Hematopoietic multipotent progenitor cell treated with erythropoietin and hydrocortisone succinate and interleukin-3 and kit ligand, for 8 days (in vitro differentiated cells): Measurements from ENCODE around the gene LPCAT1.
"Not testable (repeated sequence)": the region's sequence is repeated elsewhere in the genome, so short reads cannot be mapped to it uniquely, and the experiment has no call there.

Source experiments
- DNase-seq: peaks from one replicate; pipeline ENCODE4 v3.0.0-alpha.2; 2015

LPCAT1 gene

GRCh38 chr5:1540166-1540565, 16.4 kb upstream of the LPCAT1 start:
- no peak for DNase-seq

DNA sequence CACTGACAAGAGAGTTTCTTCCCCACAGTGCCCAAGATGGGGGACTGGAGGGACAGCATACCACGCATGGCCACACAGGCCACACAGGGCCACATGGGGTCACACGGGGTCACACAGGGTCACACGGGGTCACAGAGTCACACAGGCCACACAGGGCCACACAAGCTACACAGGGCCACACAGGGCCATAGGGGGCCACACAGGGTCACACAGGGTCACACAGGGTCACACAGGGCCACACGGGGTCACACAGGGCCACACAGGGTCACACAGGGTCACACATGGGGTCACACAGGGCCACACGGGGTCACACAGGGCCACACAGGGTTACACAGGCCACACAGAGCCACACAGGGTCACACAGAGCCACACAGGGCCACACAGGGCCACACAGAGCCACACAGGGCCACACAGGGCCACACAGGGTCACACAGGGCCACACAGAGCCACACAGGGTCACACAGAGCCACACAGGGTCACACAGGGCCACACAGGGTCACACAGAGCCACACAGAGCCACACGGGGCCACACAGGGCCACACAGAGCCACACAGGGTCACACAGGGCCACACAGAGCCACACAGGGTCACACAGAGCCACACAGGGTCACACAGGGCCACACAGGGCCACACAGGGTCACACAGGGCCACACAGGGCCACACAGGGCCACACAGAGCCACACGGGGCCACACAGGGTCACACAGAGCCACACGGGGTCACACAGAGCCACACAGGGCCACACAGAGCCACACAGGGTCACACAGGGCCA, 15.8 kb upstream of the LPCAT1 start:
- not testable (repeated sequence) for DNase-seq

- no peak for DNase-seq
Observed at GRCh38 chr5:1538741-1539392, 15.1 kb upstream of the LPCAT1 start.

DNA sequence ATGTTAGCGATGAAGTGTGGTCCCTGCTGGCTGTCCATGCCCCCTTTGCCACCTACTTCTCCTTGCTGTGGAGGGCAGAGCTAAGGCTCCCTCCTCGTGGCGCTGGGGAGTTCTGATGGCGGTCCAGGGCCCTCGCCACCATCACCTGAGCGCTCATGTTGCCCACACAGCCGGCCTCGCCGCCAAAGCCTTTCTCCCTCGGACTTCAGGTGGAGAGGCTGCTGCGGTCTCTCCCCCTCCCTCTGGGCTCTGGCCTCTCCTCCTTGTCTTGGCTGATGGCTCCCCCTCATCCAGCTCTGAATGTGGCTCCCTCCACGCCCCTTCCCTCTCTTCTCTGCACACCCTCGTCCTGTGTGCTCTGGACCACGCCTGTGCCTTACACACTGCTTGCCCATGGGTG, 14.5 kb upstream of the LPCAT1 start:
- DNase-seq, result no peak

DNA sequence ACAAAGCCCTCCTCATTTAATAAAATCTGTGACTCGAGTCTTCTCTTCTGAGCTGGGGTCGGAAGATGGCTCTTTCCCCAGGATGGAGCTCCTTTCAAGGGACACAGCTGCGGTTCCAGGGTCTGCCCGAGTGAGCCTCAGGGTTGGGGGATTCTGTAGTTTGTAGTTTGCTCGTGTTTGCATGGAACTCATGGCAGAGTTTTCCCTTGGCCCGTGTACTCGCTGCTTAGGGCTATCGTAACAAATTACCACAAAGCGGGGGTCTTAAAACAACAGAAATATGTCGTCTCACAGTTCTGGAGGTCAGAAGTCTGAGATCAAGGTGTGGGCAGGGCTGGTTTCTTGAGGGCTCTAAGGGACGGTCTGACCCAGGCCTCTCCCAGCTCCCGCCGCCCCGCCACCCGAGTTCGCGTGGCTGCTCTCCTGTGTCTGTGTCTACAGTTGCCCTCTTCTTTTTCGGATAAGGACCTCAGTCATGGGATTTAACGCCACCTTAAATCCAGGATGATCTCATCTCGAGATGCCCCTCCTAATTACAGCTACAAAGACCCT, 13.9 kb upstream of the LPCAT1 start:
- no peak for DNase-seq

DNA sequence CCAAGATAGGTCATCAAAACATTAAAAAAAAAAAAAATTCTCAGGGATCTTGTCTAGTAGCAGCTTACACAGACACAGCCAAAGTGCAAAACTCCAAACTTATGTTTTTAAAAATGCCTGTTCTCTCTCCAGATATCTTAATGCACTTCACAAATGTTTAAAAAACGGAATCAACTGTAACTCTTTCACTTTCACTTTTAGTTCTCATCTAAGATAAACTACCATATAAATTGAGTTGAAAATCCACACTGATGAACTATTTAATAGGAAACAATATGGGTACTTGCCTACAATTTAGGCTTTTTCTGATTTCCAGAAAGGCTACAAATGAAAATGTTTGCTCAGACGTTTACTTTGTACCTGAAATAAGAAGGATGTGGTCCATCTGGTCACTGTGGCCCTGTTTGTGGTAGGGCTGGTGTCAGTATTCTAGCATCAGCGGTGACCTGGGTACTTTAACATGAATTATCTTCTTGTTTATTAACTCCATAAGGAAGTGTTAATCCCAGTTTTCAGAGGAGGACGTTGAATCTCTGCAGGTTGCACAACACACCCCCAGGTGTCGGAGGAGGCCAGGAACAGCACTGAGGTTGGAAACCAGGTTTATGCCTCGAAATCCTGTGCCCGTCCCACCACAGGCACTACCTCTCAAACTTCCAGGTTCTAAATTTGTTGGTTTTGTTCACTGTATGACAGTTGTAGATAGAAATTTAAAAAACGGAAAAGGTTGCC, 13.3 kb upstream of the LPCAT1 start:
- no peak for DNase-seq

DNA sequence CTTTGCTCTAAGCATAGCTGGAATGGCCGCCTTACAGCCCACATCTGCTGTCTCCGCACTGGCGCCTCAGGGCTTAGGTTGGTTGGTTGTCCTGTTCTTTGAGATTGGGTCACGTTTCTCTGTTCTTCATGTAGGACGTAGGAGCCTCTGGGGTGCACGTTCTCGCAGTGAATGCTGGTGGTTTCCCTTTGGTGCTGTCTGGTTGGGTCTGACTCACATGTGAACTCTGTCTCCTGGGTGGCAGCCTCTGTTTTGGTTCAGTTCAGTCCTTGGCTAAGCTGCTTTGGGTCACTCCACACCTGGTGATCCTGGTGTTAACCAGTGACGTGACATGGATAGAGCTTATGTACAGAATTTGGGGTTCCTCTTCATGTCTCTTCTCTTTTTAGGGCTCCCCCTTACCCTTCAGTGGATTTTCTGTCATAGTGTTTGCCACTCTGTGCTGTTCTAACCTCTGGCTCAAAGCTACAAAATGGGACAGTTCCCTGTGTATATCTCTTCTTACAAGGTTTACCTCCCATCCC, 12.6 kb upstream of the LPCAT1 start:
- no peak for DNase-seq

- no peak for DNase-seq
Observed at GRCh38 chr5:1535646-1536045, 11.9 kb upstream of the LPCAT1 start.

DNA sequence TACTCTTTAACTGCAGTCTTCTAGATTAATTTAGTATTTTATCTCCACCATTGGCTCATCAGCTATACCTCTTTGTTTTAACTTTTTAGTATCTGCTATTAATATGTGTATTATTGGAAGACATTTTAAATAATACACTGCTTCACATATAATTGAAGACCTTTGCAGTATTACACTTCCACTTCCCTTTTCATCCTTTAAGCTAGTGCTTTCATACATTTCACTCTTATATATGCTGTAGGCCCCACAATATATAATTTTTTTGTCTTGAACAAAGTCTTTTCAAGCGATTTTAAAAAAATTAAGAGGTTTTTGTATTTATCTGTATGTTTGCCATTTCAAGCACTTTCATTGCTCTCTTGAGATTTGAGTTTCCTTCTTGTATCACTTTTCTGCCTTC, 8.6 kb upstream of the LPCAT1 start:
- no peak for DNase-seq

- DNase-seq, result no peak
Observed at GRCh38 chr5:1529498-1529897, 5.7 kb upstream of the LPCAT1 start.

DNA sequence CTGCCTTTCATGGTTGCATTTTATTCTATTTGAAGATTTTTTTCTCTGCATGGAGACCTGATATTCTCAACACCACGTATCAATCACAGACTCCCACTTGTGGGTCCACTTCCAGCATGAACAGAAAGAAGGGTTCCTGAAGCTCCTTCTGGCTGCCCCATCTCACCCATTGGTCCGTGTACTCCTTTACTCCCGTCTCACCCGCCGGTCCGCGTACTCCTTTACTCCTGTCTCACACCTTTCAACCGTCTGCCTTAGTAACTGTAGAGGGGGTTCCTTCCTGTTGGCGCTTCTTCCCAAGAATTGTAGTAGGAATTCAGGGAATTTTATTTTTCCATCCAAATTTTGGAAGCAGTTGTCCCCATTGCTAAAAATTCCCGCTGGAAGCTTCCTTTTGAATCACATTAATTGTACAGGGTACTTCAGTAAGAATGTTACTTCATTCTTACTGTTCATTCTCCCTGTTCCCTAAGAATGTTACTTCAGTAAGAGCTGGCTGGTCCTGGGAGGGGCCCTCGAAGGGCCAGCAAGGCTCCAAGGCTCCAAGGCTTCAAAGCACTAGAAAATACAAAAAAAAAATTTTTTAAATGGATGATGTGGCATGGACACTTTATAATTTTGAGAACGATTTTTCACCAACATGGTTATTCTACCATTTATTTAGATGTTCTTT, 3.9 kb upstream of the LPCAT1 start:
- no peak for DNase-seq

- DNase-seq, result no peak
Observed at GRCh38 chr5:1526681-1527131, 2.9 kb upstream of the LPCAT1 start.

GRCh38 chr5:1526190-1526631, 2.5 kb upstream of the LPCAT1 start:
- no peak for DNase-seq

- no peak for DNase-seq
Observed at GRCh38 chr5:1525624-1526189, 1.9 kb upstream of the LPCAT1 start.

GRCh38 chr5:1524799-1525623, 1.3 kb upstream of the LPCAT1 start:
- no peak for DNase-seq

GRCh38 chr5:1524481-1524798, 680 bp upstream of the LPCAT1 start:
- DNase-seq, result no peak

DNA sequence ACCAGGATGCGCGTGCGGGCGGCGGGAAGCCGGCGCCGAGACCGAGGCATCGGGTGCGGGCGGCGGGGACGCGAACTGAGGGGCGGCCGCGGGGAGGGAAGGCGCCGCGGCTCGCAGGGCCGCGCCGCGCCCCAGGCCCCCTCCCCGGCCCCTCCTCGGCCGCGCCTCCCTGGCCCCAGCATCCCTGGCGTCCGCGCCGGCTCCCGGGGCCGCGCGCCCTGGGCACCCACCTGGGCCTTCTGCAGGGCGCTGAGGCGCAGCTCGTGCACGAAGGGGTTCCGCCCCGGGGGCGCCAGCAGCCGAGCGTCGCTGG, 324 bp downstream of the LPCAT1 start:
- no peak for DNase-seq

- DNase-seq, result no peak
Observed at GRCh38 chr5:1522601-1523479, 920 bp downstream of the LPCAT1 start.

DNA sequence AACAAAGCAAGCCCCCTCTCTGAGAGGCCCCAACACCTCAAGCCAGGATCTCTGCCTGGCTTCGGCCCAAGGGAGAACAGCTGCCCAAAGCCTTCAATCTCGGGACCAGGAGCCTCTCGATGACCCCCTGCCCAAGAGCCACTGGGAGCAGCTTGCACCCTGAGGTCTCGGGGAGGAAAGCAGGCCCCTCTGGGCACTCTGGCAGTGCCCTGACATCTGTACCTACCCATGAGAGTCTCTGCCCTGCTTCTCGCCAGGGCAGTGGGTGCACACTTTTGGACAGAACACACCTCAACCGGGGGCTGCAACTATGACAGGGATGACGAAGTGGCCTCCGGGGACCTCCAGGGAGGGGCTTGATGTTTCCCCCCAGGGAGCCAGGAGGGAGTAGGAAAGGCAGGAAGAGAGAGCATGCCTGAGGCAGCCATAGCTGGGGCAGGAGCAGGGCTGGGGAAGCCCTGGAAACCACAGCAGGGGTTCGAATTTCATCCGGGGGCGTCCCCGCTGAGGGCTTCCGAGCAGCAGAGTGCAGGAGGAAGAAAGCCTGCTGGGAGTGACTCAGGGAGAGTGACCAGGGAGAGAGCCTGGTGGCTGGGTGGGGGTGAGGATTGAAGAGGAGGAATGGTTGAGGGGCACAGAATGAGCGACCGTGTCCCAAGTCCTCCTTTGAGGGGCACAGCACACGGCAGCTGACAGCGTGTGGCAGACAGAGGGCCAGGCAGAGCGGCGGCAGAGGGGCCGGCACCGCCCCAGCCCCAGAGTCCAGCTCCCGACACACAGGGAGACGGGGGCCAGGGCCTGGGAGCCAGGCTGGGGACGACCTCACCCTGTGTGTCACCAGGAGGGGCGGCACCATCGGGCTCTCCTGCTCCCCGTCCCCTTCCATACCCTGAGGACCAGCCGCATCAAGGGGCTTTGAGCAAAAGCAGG, 1.8 kb downstream of the LPCAT1 start:
- DNase-seq, result no peak
